GM12878 (cell line): ENCODE results near the gene CERK. TPM values are rescaled to one million over a fixed set of nuclear protein-coding genes. Genes with fewer than 3 reads are reported as not detected.

Experiments used
- ATAC-seq: fragments of 200-7000 bp; cut with Tn5 transposase; 3 replicates; pipeline ENCODE4 v1.9.1; 2020; ENCODE audit warnings: mild to moderate bottlenecking, moderate library complexity
- BruUV-seq: library from RNA; stranded (reverse); fragments of 400-500 nt; replicated peaks from 2 replicates; lab custom pipeline; 2021; lab: Mats Ljungman, UMichigan
- CTCF ChIA-PET: fragments of 300-600 bp; sonication (Branson Sonifier 250); formaldehyde crosslinking; extraction: SDS; loops from one replicate; lab custom pipeline; 2021; ENCODE audit warnings: inconsistent platforms; lab: Yijun Ruan, JAX
- POLR2A ChIA-PET: fragments of 350-600 bp; formaldehyde crosslinking; extraction: SDS; loops from one replicate; lab custom pipeline; 2021; ENCODE audit warnings: inconsistent platforms; lab: Charles Lee
- RAD21 ChIA-PET: fragments of 300-600 bp; sonication (Branson Sonifier 250); formaldehyde crosslinking; loops from one replicate; lab custom pipeline; 2023; ENCODE audit warnings: antibody characterized with exemption; ENCODE audit not compliant: unreplicated experiment; lab: Charles Lee
- SMC1A ChIA-PET: fragments of 300-600 bp; sonication (Branson Sonifier 250); formaldehyde crosslinking; loops from one replicate; lab custom pipeline; 2023; ENCODE audit not compliant: unreplicated experiment, uncharacterized antibody; lab: Charles Lee
- DNase-seq: peaks from one replicate; pipeline ENCODE4 v3.0.0-alpha.2; 2011; ENCODE audit warnings: low read depth, low spot score
- FAIRE-seq: peaks from 3 replicates; lab custom pipeline; 2011; peaks lifted over from hg19 to GRCh38; lab: Jason Lieb, UNC
- H2AFZ ChIP-seq: 2 replicates; pipeline ENCODE4 v1.6.0; 2011; ENCODE audit warnings: low read depth, low read length, control low read depth; ENCODE audit not compliant: control insufficient read depth
- H3K27ac ChIP-seq: 2 replicates; pipeline ENCODE4 v1.5.1; 2011; ENCODE audit warnings: control low read depth; ENCODE audit not compliant: control insufficient read depth, insufficient read depth
- H3K27me3 ChIP-seq, 2 experiments: replicated peaks in 1 of 2; 2 replicates each; pipeline versions ENCODE4 v1.6.0 to v1.6.1; 2011; ENCODE audit warnings: low read length in 1 of 2; ENCODE audit not compliant: control insufficient read depth in 2 of 2, insufficient read depth in 2 of 2
- H3K36me3 ChIP-seq, 2 experiments: 2 replicates each; pipeline ENCODE4 v1.5.1; 2011; ENCODE audit warnings: low read length in 1 of 2; ENCODE audit not compliant: control insufficient read depth in 2 of 2, insufficient read depth in 2 of 2
- H3K4me1 ChIP-seq: 2 replicates; pipeline ENCODE4 v1.6.1; 2011; ENCODE audit warnings: mild to moderate bottlenecking, low read length, moderate library complexity, mixed read lengths; ENCODE audit not compliant: control insufficient read depth, insufficient read depth
- H3K4me2 ChIP-seq: 2 replicates; pipeline ENCODE4 v1.6.0; 2011; ENCODE audit warnings: control low read depth; ENCODE audit not compliant: control insufficient read depth, insufficient read depth
- H3K4me3 ChIP-seq: fragments of 200-600 bp; sonication (generic); 2 replicates; pipeline ENCODE4 v1.5.1; 2016
- H3K79me2 ChIP-seq: 2 replicates; pipeline ENCODE4 v1.6.0; 2011; ENCODE audit warnings: low read length; ENCODE audit not compliant: control insufficient read depth, insufficient read depth
- H3K9ac ChIP-seq: 2 replicates; pipeline ENCODE4 v1.8.0; 2011; ENCODE audit warnings: low read length, control low read depth, mixed read lengths; ENCODE audit not compliant: control insufficient read depth, insufficient read depth
- H3K9me3 ChIP-seq: replicated peaks from 3 replicates; pipeline ENCODE4 v1.5.1; 2011; ENCODE audit warnings: mild to moderate bottlenecking, low read length; ENCODE audit not compliant: control insufficient read depth, insufficient read depth
- H4K20me1 ChIP-seq: 2 replicates; pipeline ENCODE4 v1.6.0; 2011; ENCODE audit not compliant: control insufficient read depth, insufficient read depth
- BCL11A ChIP-seq: IDR thresholded peaks from 2 replicates; pipeline ENCODE4 v1.6.1; 2011; ENCODE audit warnings: low read depth, low read length
- HDAC6 ChIP-seq: fragments of 200-600 bp; sonication (generic); IDR thresholded peaks from one replicate; pipeline ENCODE4 v1.8.0; 2017; ENCODE audit warnings: antibody characterized with exemption; ENCODE audit not compliant: unreplicated experiment
- MLLT1 ChIP-seq: fragments of 450-650 bp; IDR thresholded peaks from 2 replicates; pipeline ENCODE4 v1.6.1; 2016; ENCODE audit warnings: mild to moderate bottlenecking
- POU2F2 ChIP-seq: IDR thresholded peaks from 3 replicates; pipeline ENCODE4 v1.6.1; 2011; ENCODE audit warnings: low read depth, mild to moderate bottlenecking, low read length, borderline replicate concordance
- RELB ChIP-seq: fragments of 450-650 bp; IDR thresholded peaks from 2 replicates; pipeline ENCODE4 v1.6.1; 2017; ENCODE audit warnings: low read depth, mild to moderate bottlenecking, moderate library complexity
- STAT3 ChIP-seq: IDR thresholded peaks from 2 replicates; pipeline ENCODE4 v1.6.1; 2011; ENCODE audit warnings: low read depth, low read length, improper control_type of control experiment
- ZNF687 ChIP-seq: fragments of 450-650 bp; IDR thresholded peaks from 2 replicates; pipeline ENCODE4 v1.6.1; 2017; ENCODE audit warnings: mild to moderate bottlenecking, moderate library complexity
- WGBS: methylation state at CpG from one replicate; pipeline ENCODE4 v1.1.6; 2016; ENCODE audit warnings: low lambda C conversion rate; ENCODE audit not compliant: insufficient replicate concordance, insufficient coverage; ENCODE audit errors: missing lambda C conversion rate; 5-methylcytosine and 5-hydroxymethylcytosine counted together
- in situ Hi-C: fragments of 300-500 bp; cut with MboI; formaldehyde crosslinking; loops from 9 replicates; pipeline ENCODE4 v1.14.3; 2018; ENCODE audit warnings: mixed read lengths
- intact Hi-C: fragments of 100-400 bp; cut with micrococcal nuclease; formaldehyde crosslinking; loops from one replicate; pipeline ENCODE4 v1.14.2; 2022; ENCODE audit not compliant: unreplicated experiment
- polyA plus RNA-seq, 11 experiments: library from polyadenylated mRNA; depleted of rRNA in 4 of 11; unstranded in 6 of 11; stranded (reverse) in 5 of 11; fragments of >200 nt; fragmentation: Nextera tagmentation in 4 of 11; fragmentation: Illumina TruSeq in 1 of 11; extraction: Ambion mirVana in 4 of 11; extraction: Trizol in 1 of 11; gene quantifications; 1 replicate in 1 of 11; 2 replicates in 10 of 11; pipeline versions ENCODE4 v1.2.1 to v1.2.3, GENCODE V29; 2011 to 2016; ENCODE audit warnings: inconsistent platforms in 2 of 11, missing spikeins in 2 of 11, low read depth in 1 of 11
- total RNA-seq, 4 experiments: library from RNA; depleted of rRNA in 3 of 4; stranded (reverse); fragments of >200 nt in 3 of 4; fragmentation: Illumina TruSeq in 1 of 4; extraction: Trizol in 1 of 4; gene quantifications; 2 replicates each; pipeline versions ENCODE4 v1.2.1 to v1.2.3, GENCODE V29; 2013 to 2021

Gene CERK
- total and polyA plus RNA-seq, 10 of the 15 experiments (the other 5 are each of a cell fraction or from before 2014, with no cell fraction given): 4.0 to 41.1 (median 30.2) TPM

- Histone ChIP-seq H4K20me1 (no peaks in the 10 kb centered on the region), H3K36me3 (no peaks in the 10 kb centered on the region), H3K27ac (no peak overlapping the region), H3K4me1 (peaks cover 6% of the 10 kb centered on the region), H3K4me2 (no peak overlapping the region), H3K27me3 (no peaks in the 10 kb centered on the region), H2AFZ (no peak overlapping the region), H3K4me3 (no peak overlapping the region), H3K79me2 (peaks cover 6% of the 10 kb centered on the region), H3K9me3 (no peaks in the 10 kb centered on the region; the same call in 2 of the 3 replicates), H3K9ac (no peak overlapping the region)
- CTCF ChIA-PET: interaction anchor here (0.9 to 2.5 kb wide), 3 partner anchors 16 to 21 kb away, joined by 3 to 9 read pairs (median 4); partner anchors contain the start of gene TBC1D22A
- WGBS: 43% methylated on average over 6 of the region's 6 CpGs
- TF ChIP-seq HDAC6 (no peak), MLLT1 (no peak)
- intact Hi-C loops (no loop called here), in situ Hi-C loops (no loop called here)
- BruUV-seq: no TSS peak
- DNase-seq (no peak), ATAC-seq (no peak), FAIRE-seq (no peak)
- POLR2A ChIA-PET: no interaction called here
- RAD21 ChIA-PET: no interaction called here
- SMC1A ChIA-PET: no interaction called here
These were observed 4.0 kb upstream of the CERK start for GRCh38 chr22:46741974-46742519.

GRCh38 chr22:46740910-46741780, 3.1 kb upstream of the CERK start:
- no peak for DNase-seq
- SMC1A ChIA-PET: no interaction called here
- TF ChIP-seq RELB (no peak), BCL11A (no peak), ZNF687 (no peak), STAT3 (no peak), POU2F2 (no peak)

More at GRCh38 chr22:46740910-46741780, 3.1 kb upstream of the CERK start:
- no peak overlapping the region for H3K27ac ChIP-seq
- no peak overlapping the region for H3K4me3 ChIP-seq
- no TSS peak for BruUV-seq
- CTCF ChIA-PET: interaction anchor here (0.9 to 2.9 kb wide), 4 partner anchors 15 to 22 kb away, joined by 3 to 15 read pairs (median 6); partner anchors contain the start of gene TBC1D22A
- WGBS: 73% methylated on average over 10 of the region's 14 CpGs
- POLR2A ChIA-PET: no interaction called here
- intact Hi-C loops: no loop called here
- RAD21 ChIA-PET: interaction anchor here (0.8 kb wide), 1 partner anchor 62 kb away, joined by 3 read pairs; no protein-coding TSS in a partner anchor
- no peaks in the 10 kb centered on the region for H4K20me1 ChIP-seq
- H3K4me2 ChIP-seq: no peak overlapping the region
- no peaks in the 10 kb centered on the region for H3K36me3 ChIP-seq
- peaks cover 12% of the 10 kb centered on the region for H3K4me1 ChIP-seq
- FAIRE-seq (no peak), ATAC-seq (no peak)
- no peak overlapping the region for H3K9ac ChIP-seq
- H2AFZ ChIP-seq: no peak overlapping the region
- no peaks in the 10 kb centered on the region for H3K27me3 ChIP-seq
- in situ Hi-C loops: no loop called here
- H3K79me2 ChIP-seq: peaks cover 14% of the 10 kb centered on the region
- no peaks in the 10 kb centered on the region; the same call in 2 of the 3 replicates for H3K9me3 ChIP-seq
